ENCODE data around the gene C12orf57.

C12orf57 gene

GRCh38 chr12:6966351-6966750 is 22.5 kb downstream of the C12orf57 start:
- DNase-seq: no peak

GRCh38 chr12:6967651-6968100 is 23.9 kb downstream of the C12orf57 start:
- no peak for DNase-seq

- DNase-seq: no peak
These were observed 24.6 kb downstream of the C12orf57 start for GRCh38 chr12:6968426-6968825.

- peak in 1 of 2 donors; percentile 15 for DNase-seq
These were observed 26.3 kb downstream of the C12orf57 start for GRCh38 chr12:6970096-6970527.

- DNase-seq: no peak
These were observed 30.4 kb downstream of the C12orf57 start for GRCh38 chr12:6974180-6974579.

GRCh38 chr12:6975297-6976032 is 31.6 kb downstream of the C12orf57 start:
- DNase-seq: no peak

GRCh38 chr12:6977653-6978052 is 33.8 kb downstream of the C12orf57 start:
- no peak for DNase-seq

GRCh38 chr12:6978188-6978587 is 34.4 kb downstream of the C12orf57 start:
- DNase-seq: no peak

GRCh38 chr12:6978611-6979011 is 34.8 kb downstream of the C12orf57 start:
- no peak for DNase-seq

GRCh38 chr12:6979021-6979420 is 35.2 kb downstream of the C12orf57 start:
- DNase-seq: no peak

- no peak for DNase-seq
These were observed 35.6 kb downstream of the C12orf57 start for GRCh38 chr12:6979453-6979852.

- no peak for DNase-seq
These were observed 36.3 kb downstream of the C12orf57 start for GRCh38 chr12:6980075-6980474.

GRCh38 chr12:6980740-6981139 is 36.9 kb downstream of the C12orf57 start:
- DNase-seq: no peak

- no peak for DNase-seq
These were observed 37.6 kb downstream of the C12orf57 start for GRCh38 chr12:6981152-6982052.

GRCh38 chr12:6982532-6982931 is 38.7 kb downstream of the C12orf57 start:
- no peak for DNase-seq

GRCh38 chr12:6987956-6988553 is 44.2 kb downstream of the C12orf57 start:
- no peak for DNase-seq
